ENCODE measurements around the gene MAEL. TPM values are rescaled to one million over a fixed set of nuclear protein-coding genes. Genes with fewer than 3 reads are reported as not detected.

The MAEL gene
- total RNA-seq, 1 experiment from 2014 or later: not detected

- BruUV-seq (replicated peaks): no TSS peak
- Histone ChIP-seq H3K4me3 (ENCODE audit: low read depth, low read length) (no peak overlapping the region), H3K36me3 (ENCODE audit: control insufficient read depth, insufficient read depth, low read length) (no peaks in the 10 kb centered on the region), H3K4me1 (no peaks in the 10 kb centered on the region), H3K9me3 (no peaks in the 10 kb centered on the region), H3K27me3 (replicated peaks; ENCODE audit: control insufficient read depth, insufficient read depth, low read length) (no peaks in the 10 kb centered on the region)
- Mint-ChIP-seq H3K4me3 (ENCODE audit: unreplicated experiment) (no peak overlapping the region), H3K4me1 (ENCODE audit: low read depth, unreplicated experiment) (peaks cover 6% of the 10 kb centered on the region), H3K9me3 (ENCODE audit: unreplicated experiment) (no peaks in the 10 kb centered on the region), H3K27ac (ENCODE audit: unreplicated experiment) (no peak overlapping the region), H3K36me3 (ENCODE audit: insufficient read depth, unreplicated experiment) (no peaks in the 10 kb centered on the region), H3K27me3 (ENCODE audit: insufficient read depth, unreplicated experiment) (peaks cover 14% of the 10 kb centered on the region)
- CTCF ChIA-PET: no interaction called here
- intact Hi-C loops (cut with micrococcal nuclease; ENCODE audit: unreplicated experiment): no loop called here
- no peak for TF ChIP-seq CTCF (IDR thresholded peaks at IDR 0.05; ENCODE audit: insufficient read depth in 1 of 2, low read depth in 1 of 2, low read length in 1 of 2, severe bottlenecking in 1 of 2, unreplicated experiment in 1 of 2)
- POLR2A ChIA-PET: no interaction called here
- no peak for DNase-seq
These were observed 14.6 kb downstream of the MAEL start for GRCh38 chr1:167003711-167004110.

DNA sequence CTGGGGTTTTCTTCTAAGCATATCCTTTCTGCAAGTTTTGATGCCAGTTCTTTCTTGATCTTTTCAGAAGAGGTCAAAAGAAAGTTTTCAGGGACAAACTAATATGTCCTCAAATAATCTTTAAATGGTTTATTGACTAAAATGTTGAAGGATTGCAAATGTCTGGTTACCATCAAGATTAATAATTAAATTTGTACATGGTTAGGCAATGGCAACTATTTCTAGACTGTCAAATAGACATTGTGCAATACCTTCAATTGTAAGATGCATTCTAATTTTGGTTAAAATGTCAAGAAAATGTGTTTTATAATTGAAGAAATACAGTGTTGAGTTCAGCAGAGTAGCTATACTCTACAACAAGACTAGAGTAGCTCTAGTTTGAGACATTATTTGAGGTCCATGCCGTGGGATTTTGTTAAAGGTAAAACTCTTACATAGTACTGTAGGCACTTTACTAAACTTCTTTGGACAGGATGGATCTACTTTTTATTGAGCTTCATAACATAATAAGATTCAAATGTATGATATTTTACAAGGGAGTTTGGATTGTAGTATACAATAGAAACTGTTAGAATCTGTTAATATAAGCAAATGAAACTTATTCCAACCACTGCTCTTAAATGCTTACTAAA lies 22.6 kb downstream of the MAEL start:
- Histone ChIP-seq H3K9me3 (no peaks in the 10 kb centered on the region), H3K27me3 (replicated peaks; ENCODE audit: control insufficient read depth, insufficient read depth, low read length) (no peaks in the 10 kb centered on the region), H3K4me1 (no peaks in the 10 kb centered on the region), H3K36me3 (ENCODE audit: control insufficient read depth, insufficient read depth, low read length) (no peaks in the 10 kb centered on the region), H3K4me3 (ENCODE audit: low read depth, low read length) (no peak overlapping the region)
- no peaks in the 10 kb centered on the region for H3K9me3 Mint-ChIP-seq (ENCODE audit: unreplicated experiment)
- no TSS peak for BruUV-seq (replicated peaks)
- H3K27ac Mint-ChIP-seq (ENCODE audit: unreplicated experiment): no peak overlapping the region
- intact Hi-C loops (cut with micrococcal nuclease; ENCODE audit: unreplicated experiment): no loop called here
- no peak for TF ChIP-seq CTCF (IDR thresholded peaks at IDR 0.05; ENCODE audit: insufficient read depth in 1 of 2, low read depth in 1 of 2, low read length in 1 of 2, severe bottlenecking in 1 of 2, unreplicated experiment in 1 of 2)
- CTCF ChIA-PET: no interaction called here
- peaks cover 23% of the 10 kb centered on the region for H3K27me3 Mint-ChIP-seq (ENCODE audit: insufficient read depth, unreplicated experiment)
- H3K4me3 Mint-ChIP-seq (ENCODE audit: unreplicated experiment): no peak overlapping the region
- no peak for DNase-seq
- POLR2A ChIA-PET: no interaction called here
- H3K36me3 Mint-ChIP-seq (ENCODE audit: insufficient read depth, unreplicated experiment): no peaks in the 10 kb centered on the region
- H3K4me1 Mint-ChIP-seq (ENCODE audit: low read depth, unreplicated experiment): no peaks in the 10 kb centered on the region

GRCh38 chr1:167012570-167012969 lies 23.5 kb downstream of the MAEL start:
- H3K4me3 ChIP-seq (ENCODE audit: low read depth, low read length): no peak overlapping the region
- Mint-ChIP-seq H3K9me3 (ENCODE audit: unreplicated experiment) (no peaks in the 10 kb centered on the region), H3K4me1 (ENCODE audit: low read depth, unreplicated experiment) (no peaks in the 10 kb centered on the region), H3K4me3 (ENCODE audit: unreplicated experiment) (no peak overlapping the region), H3K27me3 (ENCODE audit: insufficient read depth, unreplicated experiment) (peaks cover 21% of the 10 kb centered on the region), H3K36me3 (ENCODE audit: insufficient read depth, unreplicated experiment) (no peaks in the 10 kb centered on the region), H3K27ac (ENCODE audit: unreplicated experiment) (no peak overlapping the region)
- no peaks in the 10 kb centered on the region for H3K4me1 ChIP-seq
- CTCF ChIA-PET: no interaction called here
- intact Hi-C loops (cut with micrococcal nuclease; ENCODE audit: unreplicated experiment): no loop called here
- H3K9me3 ChIP-seq: no peaks in the 10 kb centered on the region
- H3K27me3 ChIP-seq (replicated peaks; ENCODE audit: control insufficient read depth, insufficient read depth, low read length): no peaks in the 10 kb centered on the region
- no TSS peak for BruUV-seq (replicated peaks)
- no peak for DNase-seq
- no peaks in the 10 kb centered on the region for H3K36me3 ChIP-seq (ENCODE audit: control insufficient read depth, insufficient read depth, low read length)
- no peak for TF ChIP-seq CTCF (IDR thresholded peaks at IDR 0.05; ENCODE audit: insufficient read depth in 1 of 2, low read depth in 1 of 2, low read length in 1 of 2, severe bottlenecking in 1 of 2, unreplicated experiment in 1 of 2)
- POLR2A ChIA-PET: no interaction called here

Data from Caco-2 (cell line).